ENCODE measurements around the gene KIF14.
A peak's percentile ranks its signal among the peaks of the same experiment; 100 is the strongest.
"Not testable (repeated sequence)": the region's sequence is repeated elsewhere in the genome, so short reads cannot be mapped to it uniquely, and the experiment has no call there.

KIF14 gene

DNA sequence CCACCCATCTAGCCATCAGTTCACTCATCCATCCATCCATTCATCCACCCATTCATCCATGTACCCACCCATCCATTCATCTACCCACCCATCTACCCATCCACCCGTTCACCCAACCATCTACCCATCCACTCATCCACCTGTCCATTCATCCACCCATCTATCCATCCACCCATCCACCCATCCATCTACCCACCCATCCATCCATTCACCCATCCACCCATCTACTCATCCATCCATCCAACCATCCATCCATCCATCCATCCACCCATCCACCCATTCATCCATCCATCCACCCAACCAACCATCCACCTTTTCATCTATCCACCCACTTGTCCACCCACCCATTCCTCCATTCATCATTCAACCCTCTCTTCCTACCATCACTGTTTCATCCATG is 80.3 kb downstream of the KIF14 start:
- no peak for DNase-seq

DNA sequence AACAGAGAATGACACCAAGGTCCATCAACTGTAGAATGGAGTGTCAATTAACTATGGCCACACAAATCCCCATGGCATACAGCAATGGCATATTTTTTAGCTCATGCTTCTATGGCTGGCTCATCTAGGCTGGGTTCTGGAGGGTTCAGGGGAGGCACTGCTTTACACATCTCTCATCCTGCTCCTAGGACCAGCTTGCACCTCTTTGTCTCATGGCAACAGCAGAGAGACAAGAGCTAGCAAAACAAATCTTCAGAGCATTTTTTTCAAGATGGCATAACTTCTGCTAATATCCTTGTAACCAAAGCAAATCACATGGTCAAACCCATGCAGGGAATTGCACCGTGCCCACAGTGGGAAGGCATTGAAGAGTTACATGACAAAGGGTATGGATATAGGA is 82.4 kb downstream of the KIF14 start:
- no peak for DNase-seq

DNA sequence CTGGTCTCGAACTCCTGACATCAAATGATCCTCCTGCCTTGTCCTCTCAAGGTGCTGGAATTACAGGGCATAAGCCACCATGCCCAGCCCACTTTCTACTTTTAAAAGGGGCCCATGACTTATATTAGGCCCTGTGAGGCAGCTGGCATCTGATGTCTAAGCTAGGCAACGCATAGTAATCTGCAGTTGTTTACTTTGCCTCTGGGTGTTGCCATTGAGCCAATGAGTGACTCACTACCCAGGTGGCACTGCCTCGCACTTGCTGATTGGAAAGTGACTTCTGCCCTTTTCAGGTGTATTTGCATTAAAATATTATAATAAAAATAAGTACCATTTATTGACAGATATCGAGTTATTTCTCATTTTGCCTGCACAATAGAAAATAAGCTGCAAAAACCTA is 84.9 kb downstream of the KIF14 start:
- no peak for DNase-seq

DNA sequence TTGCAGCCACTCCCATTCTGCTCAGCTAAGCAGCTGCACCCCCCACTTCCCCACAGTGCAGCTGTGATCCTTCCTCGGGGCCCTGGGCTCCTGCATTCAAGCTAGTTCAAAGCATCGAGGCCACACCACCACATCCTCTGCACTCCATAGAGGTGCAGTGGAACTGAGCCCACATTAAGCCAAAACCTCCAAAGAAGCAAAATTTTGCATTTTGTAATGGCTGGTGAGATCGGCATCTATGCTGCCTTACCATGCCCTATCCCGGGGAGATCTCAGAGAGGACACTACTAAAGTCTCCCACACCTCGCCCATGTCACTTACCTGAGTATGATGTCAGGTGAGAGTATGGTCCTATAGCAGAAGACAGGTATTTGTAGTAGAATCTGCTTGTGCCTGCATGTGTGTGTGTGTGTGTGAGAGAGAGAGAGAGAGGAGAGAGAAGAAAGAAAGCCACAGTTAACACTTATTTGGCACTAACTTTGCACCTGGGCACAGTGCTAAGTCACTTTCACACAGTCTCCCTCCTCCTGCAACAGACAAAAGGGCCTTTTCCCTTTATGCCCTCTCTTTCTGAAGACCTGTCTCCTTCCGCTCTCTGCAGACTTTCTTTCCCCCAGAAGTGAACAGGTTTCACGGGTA is 89.8 kb downstream of the KIF14 start:
- DNase-seq: no peak

DNA sequence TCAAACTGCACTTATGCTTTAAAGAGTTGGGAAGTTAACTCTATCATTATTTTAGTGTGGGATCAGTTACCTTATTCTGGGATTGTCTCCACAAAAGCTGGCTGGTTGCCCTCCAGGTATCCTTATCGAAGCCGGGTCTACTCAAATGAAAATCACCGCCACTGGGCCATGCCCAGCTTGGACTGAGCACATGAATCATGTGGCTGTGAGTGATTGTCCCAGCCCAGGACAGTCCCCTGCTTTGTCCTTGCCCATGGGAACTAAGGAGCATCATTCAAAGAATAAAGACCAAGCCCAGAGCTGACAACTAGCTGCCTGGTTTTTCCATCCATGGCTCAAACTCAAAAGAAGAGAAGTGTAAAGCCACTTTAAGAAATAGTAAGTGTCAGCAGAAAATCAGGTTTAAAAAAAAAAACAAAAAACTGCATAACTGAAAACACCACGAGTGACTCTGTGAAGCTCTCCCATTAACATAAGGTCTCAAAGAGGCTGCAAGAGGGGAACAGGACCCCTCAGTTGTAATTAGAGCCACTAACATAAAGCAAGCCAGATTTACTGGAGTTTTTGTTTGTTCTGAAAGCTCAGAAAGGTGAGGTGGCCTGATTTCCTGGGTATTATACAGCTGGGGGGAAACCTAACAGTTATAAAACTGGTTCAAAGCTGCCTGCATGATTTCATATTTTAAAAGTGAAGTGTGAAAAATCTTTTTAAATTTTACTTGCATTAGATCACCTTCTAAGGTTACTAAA is 91.5 kb downstream of the KIF14 start:
- DNase-seq: peak in 1 of 51 donors; percentile 2

DNA sequence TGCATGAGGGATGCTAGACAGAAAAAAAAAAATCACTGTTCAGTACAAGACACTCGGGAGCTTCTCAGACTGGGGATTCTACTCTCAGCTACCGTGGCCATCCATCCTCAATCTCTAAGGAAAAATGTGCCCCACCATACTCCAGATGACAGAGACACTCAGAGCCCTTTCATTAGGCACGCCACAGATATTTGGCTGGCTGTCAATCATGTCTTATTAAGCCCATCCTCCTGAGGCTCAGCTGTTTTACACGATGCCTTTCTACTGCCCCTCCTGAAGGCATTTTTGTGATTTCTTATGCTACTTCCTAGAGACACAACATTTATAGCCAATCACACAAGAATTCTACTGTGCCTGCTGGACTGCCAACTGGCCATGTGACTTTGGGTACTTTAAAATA is 92.9 kb downstream of the KIF14 start:
- no peak for DNase-seq

DNA sequence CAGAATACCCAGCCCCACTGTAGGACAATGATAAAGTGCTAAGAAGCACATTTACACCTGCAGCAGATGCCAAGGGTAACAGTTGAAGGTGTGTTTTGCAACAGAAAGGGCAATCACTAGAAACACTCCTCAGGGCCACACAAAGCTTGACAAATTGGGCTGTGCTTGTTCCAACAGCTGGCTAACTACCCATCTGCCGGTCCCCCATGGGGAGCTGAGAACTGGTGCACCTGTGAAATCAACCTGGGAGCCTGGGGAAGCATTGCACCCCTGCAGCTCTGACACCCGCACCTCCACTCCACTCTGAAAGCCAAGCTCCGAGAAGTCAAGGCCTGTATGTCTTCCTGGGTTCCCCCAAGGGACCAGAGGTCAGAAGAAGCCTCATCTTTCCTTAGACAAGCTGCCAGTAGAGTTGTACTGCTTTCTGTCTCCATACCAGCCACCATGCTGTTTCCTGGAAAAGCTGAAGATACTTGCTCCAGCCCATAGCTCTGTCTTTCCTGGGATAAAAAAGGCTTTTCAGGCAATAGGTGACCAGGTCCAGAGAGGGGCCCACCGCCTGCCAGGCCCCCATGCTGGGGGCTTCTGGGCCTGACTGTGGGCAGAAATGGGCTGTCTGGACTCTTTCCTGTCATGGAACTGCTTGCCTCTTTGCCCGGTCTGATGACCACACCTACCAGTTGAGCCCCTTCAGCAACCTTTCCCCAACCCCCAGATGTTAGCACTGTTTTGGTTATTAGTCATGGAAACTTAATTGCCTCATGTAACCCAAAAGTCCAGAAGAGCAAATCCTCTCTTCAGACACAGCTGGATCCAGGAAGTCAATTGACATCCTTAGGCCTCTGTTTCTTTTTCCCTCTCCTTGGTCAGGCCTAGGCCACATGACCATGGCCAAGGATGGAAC is 93.6 kb downstream of the KIF14 start:
- no peak for DNase-seq

DNA sequence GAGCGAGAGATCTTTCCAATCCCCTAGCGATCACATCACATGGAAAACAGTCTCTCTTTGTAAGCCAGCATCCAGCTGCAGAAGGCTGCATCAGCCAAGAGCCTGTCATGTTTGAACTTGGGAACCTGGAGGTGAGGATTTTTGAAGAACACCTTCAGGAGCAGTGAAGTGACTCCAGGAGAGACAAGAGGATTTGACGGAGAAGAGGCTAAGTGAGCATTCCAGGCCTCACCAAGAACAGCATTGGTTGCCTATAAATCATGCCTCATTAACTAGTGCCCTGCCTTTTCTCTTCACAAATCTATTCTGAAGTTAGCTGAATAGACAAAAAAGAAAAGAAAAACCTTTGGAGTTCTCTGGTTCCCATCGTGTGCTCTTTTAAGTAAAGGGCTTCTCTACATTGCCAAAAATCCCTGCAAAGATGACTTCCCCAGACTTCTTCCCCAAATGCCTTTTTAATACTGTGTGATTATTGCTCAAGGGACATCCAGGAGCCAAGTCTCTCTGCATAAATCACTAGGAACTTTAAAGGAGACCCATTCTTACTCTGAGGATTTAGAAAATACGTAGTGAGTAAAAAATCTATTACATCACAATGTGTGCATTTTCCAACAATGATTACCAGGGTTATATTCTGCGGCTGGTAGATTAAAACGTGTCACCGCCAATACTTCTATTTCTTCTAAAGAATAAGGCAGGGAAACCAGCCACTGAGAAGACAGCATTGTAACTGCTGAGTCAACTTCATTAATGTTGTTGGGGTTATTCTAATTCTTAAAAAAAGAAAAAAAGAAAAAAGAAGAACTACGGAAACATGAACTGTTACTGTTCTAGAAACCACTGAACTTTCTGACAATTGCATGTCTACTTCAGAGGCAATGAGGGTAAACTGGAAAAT is 95.2 kb downstream of the KIF14 start:
- no peak for DNase-seq

DNA sequence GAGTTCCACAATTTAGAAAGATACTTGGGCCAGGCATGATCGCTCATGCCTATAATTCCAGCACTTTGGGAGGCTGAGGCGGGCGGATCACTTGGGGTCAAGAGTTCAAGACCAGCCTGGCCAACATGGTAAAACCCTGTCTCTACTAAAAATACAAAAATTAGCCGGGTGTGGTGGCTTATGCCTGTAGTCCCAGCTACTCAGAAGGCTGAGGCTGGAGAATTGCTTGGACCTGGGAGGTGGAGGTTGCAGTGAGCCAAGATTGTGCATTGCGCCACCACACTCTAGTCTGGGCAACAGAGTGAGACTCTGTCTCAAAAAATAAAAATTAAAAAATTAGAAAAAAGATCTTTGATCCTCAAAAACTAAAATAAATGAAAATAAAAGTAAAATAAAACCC is 96.0 kb downstream of the KIF14 start:
- DNase-seq: not testable (repeated sequence)

DNA sequence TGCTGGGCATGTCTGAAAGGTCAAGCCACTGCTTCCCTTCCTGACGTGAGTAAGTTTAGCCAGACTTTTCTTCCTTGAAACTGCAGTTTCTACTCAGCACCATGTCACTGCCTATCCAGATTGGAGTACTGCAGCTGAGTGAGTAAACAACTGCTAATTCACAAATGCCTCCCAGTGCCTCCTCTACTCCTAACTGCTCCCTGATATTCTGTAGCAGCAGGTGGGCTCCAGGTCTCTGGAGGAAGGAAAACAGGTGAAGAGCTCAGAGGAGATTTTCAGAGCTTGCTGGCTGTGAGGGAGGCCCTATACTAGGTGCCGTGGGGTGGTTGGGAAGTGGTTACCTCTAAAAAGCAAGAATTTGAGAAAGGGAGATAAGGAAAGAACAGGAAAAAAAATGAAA is 96.5 kb downstream of the KIF14 start:
- DNase-seq: no peak

DNA sequence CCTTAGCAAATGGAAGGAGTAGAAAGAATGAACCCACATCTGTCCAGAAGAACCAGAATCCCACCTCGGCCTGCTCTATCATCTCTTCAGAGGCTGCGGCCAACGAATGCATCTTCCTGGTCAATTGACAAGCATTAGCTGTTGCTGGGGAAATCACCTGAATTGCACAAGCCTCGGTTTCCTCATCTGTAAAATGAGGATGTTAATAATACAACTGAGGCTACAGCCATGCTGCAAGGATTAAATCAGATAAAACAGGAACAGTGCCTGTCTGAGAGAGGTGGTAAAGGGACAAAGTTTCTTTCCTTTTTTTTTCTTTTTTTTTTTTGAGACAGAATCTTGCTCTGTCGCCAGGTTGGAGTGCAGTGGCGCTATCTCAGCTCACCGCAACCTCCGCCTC is 99.8 kb downstream of the KIF14 start:
- no peak for DNase-seq

DNA sequence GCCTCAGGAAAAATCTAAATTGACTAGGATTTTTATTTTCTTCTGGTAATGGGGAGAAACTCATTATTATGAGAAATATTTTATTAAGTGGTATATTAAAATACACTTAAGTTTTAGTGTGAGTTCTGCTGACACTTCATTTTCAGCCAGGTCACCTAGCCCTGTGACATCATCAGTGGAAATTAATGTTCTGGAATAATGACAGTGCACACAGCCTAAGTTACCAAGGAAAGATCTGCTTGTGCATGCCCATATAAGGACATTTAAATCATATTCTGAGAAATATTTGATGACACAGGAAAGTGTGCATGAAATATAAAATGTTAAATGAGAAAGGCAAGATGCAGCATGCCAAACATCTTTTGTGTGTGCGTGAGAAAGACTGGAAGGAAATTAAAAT is 102.0 kb downstream of the KIF14 start:
- DNase-seq: no peak

DNA sequence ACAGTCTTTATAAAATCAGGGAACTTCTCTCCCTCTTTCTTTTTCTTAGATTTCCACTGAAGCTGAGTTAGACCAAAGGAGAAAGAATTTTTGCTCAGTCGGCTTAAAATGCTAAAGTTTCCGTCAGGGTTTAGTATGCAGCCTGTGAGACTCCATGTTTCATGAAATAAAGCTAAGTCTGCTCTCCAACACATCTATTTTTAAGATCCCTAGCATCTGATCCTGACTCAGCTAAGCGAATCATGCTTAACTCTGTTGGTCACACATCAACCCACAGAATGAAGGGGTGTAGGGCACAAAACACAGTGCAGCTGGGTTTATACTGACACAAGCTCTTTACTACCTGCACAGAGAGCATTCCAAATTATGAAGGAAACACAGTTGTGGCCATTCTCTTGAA is 108.4 kb downstream of the KIF14 start:
- peak in 2 of 51 donors; percentile 7 to 34 for DNase-seq

DNA sequence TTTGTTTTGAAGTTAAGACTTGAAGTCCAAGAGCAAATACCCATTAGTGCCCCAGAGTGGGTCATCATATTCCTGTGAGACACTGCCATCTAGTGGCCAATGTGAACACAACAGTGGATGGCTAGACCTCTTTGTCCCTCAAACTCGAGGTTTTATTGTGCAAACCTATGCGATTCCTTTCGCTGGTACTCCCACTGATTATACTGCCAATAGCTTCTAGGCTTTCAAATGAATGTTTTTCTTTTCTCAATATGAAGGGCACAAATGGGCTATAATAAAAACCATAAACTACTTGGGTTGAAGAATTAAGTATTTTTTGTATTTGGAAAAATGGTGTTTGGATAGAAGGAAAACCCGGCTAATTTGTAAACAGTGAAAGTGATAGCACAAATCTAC is 110.3 kb downstream of the KIF14 start:
- peak in 35 of 51 donors; percentile 6 to 81 (median 38) for DNase-seq

DNA sequence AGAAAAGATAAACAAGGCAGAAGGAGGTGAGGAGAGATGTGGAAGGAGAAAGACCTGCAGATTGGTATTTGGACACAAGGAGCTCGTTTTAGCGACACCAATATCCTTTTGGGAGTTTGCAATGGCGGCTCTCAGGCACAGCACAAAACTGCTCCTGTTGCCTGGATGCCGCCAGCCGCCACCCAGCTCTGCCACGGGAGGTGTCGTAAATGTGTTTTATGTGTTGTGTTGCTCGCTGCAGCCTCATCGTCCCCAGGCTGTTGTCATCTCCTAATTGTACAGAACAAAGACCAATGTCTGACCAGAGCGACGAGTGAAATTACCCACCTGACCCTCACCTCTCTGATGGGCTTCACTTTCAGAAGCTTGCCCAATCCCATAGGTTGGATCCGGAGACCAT is 114.1 kb downstream of the KIF14 start:
- DNase-seq: no peak

DNA sequence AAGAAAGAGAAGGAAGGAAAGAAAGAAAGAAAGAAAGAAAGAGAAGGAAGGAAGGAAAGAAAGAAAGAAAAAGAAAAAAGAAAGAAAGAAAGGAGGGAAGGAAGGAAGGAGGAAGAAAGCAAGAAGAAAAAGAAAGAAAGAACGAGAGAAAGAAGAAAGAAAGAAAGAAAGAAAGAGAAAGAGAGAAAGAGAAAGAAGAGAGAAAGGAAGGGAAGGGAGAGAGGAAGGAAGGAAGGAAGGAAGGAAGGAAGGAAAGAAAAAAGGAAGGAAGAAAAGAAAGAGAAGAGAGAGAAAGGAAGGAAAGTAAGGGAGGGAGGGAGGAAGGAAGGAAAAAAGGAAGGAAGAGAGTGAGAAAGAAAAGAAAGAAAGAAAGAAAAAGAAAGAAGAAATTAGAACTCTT is 115.3 kb downstream of the KIF14 start:
- no peak for DNase-seq

All from hypothalamus (tissue), 51 donors.